GM23248 (cell line): ENCODE results near the gene PDE4B.

ENCODE experiments used
- EZH2 ChIP-seq: fragments of 200-600 bp; sonication (generic); IDR thresholded peaks from 2 replicates; pipeline ENCODE4 v1.6.1; 2018; ENCODE audit warnings: antibody characterized with exemption, mild to moderate bottlenecking; ENCODE audit not compliant: insufficient read depth, poor library complexity, severe bottlenecking
- EZH2phosphoT487 ChIP-seq: fragments of 200-600 bp; sonication (generic); IDR thresholded peaks from 2 replicates; pipeline ENCODE4 v1.6.1; 2018; ENCODE audit warnings: antibody characterized with exemption, moderate library complexity, mild to moderate bottlenecking, low read depth; ENCODE audit not compliant: insufficient read depth

DNA sequence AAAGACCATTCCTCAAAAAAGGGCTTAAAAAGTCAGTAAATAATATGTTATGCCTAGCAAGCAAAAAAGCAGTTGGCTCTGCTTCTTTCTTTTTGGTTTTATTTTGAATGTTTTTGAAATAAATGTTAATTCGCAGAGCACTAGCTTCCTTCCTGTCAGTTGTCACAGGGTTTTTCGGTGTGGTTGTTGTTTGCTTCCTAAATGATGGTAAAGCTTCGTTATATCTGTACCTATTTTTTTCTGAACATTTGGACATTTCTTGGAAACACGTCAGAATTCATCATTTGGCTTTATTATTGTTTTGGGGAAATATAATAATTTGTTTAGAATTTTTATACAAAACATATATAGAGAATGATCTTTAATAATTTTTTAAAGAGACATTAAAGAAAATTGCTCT, 389.3 kb downstream of the PDE4B start:
- TF ChIP-seq EZH2phosphoT487 (no peak), EZH2 (no peak)
